Measurements from ENCODE around the gene CYP11A1.
A peak's percentile ranks its signal among the peaks of the same experiment; 100 is the strongest.

The CYP11A1 gene

DNA sequence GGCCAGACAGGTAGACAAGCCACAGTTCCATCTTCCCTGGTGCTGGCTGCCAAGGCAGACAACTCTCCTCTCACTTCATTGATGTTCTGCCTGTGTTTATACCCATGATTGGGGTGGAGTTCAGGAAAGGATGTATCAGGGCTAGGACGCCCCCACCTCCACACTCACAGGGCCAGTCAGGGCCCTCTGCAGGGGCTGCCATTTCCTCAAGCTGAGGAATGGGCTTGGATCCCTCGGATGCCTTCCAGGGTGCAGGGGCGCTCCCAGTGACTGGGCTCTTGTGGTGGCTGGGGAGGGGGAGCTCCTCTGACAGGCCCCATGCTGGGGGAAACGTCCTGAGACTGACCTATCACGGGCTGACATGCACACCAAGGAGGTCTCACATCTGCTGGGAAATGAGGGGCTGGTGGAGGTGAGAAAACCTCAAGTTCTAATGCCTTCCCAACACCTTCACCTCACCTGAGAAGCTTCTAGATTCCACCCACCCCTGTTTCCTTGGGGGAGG lies 34.9 kb upstream of the CYP11A1 start:
- DNase-seq (ENCODE audit: insufficient read length, low spot score) (no peak), FAIRE-seq (peak; percentile 13)
- TF ChIP-seq POLR2AphosphoS5 (IDR thresholded peaks at IDR 0.05; ENCODE audit: low read depth, low read length) (no peak), POU2F2 (IDR thresholded peaks at IDR 0.05; ENCODE audit: low read depth, low read length) (no peak), SPI1 (IDR thresholded peaks at IDR 0.05; ENCODE audit: low read depth, low read length) (no peak), TAF1 (IDR thresholded peaks at IDR 0.05; ENCODE audit: low read depth, low read length) (no peak), POLR2A (IDR thresholded peaks at IDR 0.05; ENCODE audit: low read depth, low read length) (no peak; the same call in 1 of the 2 replicates), PAX5 (IDR thresholded peaks at IDR 0.05; ENCODE audit: insufficient read depth, low read length, severe bottlenecking) (no peak)

DNA sequence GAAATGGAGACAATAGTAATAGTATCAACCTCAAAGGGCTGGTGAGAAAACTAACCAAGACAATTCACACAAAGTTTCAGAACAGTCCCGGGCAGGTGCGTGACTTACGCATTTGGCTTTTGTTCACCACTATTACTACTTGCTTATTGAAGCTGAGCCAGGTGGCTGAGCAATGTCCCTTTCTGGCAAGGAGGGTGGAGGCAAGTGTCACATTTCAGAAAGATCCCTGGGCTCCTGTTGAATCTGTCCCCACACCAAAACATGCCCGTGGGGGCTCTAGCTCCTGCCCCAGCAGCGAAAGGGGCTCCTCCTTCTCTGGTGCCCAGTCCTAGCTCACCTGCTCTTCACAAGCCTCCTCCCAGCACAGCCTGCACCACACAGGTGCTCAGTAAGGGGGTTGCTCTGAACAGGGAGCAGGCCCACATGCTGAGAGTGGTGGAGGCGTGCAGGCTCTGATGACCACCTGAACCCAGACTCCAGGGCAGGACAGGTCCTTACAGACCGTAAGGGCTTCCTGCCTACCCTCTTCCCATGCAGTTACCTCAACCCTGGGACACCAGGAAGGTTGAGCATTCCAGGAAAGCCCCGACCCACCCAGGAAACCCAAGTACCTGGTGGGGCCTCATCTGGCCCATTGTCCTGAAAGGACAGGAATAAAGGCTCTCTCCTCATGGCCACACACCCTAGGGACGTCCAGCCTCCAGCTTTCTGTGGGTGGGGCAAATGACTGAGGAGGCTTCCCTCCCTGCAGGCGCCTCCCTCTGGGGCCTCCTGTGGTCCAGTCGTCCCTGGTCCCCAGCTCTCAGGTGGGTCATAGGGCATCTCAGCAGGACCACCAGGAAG lies 33.7 kb upstream of the CYP11A1 start:
- FAIRE-seq (peak; percentile 84), DNase-seq (ENCODE audit: insufficient read length, low spot score) (no peak)
- 0 out of 2 replicates have a peak, but pooled peaks have one; percentile 5 for TF ChIP-seq POU2F2 (IDR thresholded peaks at IDR 0.05; ENCODE audit: low read depth, low read length)
- TF ChIP-seq PAX5 (IDR thresholded peaks at IDR 0.05; ENCODE audit: insufficient read depth, low read length, severe bottlenecking) = peak; percentile 63
- peak; percentile 81 for TF ChIP-seq POLR2AphosphoS5 (IDR thresholded peaks at IDR 0.05; ENCODE audit: low read depth, low read length)
- no peak for TF ChIP-seq TAF1 (IDR thresholded peaks at IDR 0.05; ENCODE audit: low read depth, low read length)

DNA sequence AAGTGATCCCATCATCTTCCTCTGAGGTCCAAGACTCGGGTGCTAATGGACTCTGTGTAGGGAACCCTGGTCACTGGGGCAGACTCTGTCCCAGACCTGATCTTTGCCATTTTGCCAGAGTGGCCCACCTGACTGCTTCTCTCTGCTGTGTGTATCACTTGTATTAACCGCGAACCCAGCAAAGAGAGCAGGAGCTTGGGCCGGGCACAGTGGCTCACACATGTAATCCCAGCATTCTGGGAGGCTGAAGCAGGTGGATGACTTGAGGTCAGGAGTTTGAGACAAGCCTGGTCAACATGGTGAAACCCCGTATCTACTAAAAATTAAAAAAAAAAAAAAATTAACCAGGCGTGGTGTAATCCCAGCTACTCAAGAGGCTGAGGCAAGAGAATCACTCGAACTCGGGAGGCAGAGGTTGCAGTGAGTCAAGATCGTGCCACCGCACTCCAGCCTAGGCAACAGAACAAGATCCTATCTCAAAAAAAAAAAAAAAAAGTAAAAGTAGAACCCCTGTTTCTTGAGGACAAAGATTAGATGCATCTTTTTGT lies 32.9 kb upstream of the CYP11A1 start:
- TF ChIP-seq TAF1 (IDR thresholded peaks at IDR 0.05; ENCODE audit: low read depth, low read length) = no peak; the same call in 1 of the 2 replicates
- TF ChIP-seq POU2F2 (IDR thresholded peaks at IDR 0.05; ENCODE audit: low read depth, low read length) = no peak
- TF ChIP-seq POLR2AphosphoS5 (IDR thresholded peaks at IDR 0.05; ENCODE audit: low read depth, low read length) = no peak; the same call in 1 of the 2 replicates
- no peak for TF ChIP-seq POLR2A (IDR thresholded peaks at IDR 0.05; ENCODE audit: low read depth, low read length)
- no peak for TF ChIP-seq SPI1 (IDR thresholded peaks at IDR 0.05; ENCODE audit: low read depth, low read length)
- TF ChIP-seq PAX5 (IDR thresholded peaks at IDR 0.05; ENCODE audit: insufficient read depth, low read length, severe bottlenecking) = no peak
- DNase-seq (ENCODE audit: insufficient read length, low spot score) (no peak), FAIRE-seq (no peak)

DNA sequence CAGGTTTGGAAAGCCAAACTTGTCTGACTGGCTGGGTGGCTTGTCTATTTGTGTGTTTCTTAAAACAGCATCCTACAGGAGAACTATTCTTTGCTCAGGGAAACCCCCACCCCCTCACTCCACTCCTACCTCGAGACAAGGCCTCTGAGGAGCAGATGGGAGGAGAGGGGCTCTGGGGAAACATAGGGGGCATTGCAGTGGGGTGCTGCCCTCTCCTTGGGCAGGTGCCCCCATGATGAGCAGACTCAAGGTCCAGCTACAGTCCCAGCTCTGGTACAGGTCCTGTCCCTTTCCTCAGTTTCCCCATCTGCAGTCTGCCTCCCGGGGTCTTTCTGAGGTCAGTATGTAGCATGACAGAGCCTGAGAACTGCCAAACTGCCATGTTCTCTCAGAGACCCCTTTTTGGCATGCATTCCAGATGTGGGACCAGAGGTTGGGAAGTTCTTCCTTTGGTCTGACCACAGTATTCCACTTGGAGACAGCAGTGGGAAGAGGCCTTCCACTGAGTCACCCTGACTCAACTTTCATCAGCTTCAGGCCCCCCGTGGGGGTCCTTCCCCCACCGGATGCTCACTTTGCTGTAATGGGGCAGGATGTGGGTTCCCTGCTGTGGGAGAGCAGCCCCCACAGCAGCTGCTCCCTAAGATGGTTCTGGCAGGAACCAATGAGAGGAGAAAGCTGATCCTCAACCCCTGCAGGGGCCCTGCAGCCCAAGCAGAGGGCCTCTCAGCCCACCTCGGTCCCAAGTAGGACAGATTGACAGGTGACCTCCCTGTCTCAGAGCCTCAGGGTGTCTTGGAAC lies 32.3 kb upstream of the CYP11A1 start:
- no peak for DNase-seq (ENCODE audit: insufficient read length, low spot score)
- peak; percentile 15 for TF ChIP-seq PAX5 (IDR thresholded peaks at IDR 0.05; ENCODE audit: insufficient read depth, low read length, severe bottlenecking)
- peak; percentile 87 for TF ChIP-seq POLR2A (IDR thresholded peaks at IDR 0.05; ENCODE audit: low read depth, low read length)
- peak; percentile 71 for TF ChIP-seq TAF1 (IDR thresholded peaks at IDR 0.05; ENCODE audit: low read depth, low read length)
- TF ChIP-seq POLR2AphosphoS5 (IDR thresholded peaks at IDR 0.05; ENCODE audit: low read depth, low read length) = peak; percentile 81
- 0 out of 2 replicates have a peak, but pooled peaks have one; percentile 0 for TF ChIP-seq SPI1 (IDR thresholded peaks at IDR 0.05; ENCODE audit: low read depth, low read length)
- TF ChIP-seq POU2F2 (IDR thresholded peaks at IDR 0.05; ENCODE audit: low read depth, low read length) = peak; percentile 83
- FAIRE-seq = peak; percentile 80

DNA sequence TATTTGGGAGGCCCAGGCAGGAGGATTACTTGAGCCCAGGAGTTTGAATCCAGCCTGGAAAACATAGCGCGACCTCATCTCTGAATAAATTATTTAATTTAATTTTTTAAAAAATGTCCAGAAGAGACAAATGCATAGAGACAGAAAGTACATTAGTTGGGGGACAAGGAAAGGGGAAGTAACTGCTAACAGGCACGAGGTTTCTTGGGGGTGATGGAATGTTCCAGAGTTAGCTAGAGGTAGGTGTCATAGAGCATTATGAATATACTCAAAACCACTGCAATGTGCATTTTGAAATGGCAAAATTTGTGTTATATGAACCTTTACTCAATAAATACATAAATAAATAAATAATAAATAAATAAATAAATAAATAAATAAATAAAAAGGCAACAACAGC lies 31.7 kb upstream of the CYP11A1 start:
- no peak for TF ChIP-seq POLR2AphosphoS5 (IDR thresholded peaks at IDR 0.05; ENCODE audit: low read depth, low read length)
- no peak for TF ChIP-seq PAX5 (IDR thresholded peaks at IDR 0.05; ENCODE audit: insufficient read depth, low read length, severe bottlenecking)
- peak; percentile 26; the same call in 1 of the 2 replicates for TF ChIP-seq SPI1 (IDR thresholded peaks at IDR 0.05; ENCODE audit: low read depth, low read length)
- FAIRE-seq (no peak), DNase-seq (ENCODE audit: insufficient read length, low spot score) (no peak)

DNA sequence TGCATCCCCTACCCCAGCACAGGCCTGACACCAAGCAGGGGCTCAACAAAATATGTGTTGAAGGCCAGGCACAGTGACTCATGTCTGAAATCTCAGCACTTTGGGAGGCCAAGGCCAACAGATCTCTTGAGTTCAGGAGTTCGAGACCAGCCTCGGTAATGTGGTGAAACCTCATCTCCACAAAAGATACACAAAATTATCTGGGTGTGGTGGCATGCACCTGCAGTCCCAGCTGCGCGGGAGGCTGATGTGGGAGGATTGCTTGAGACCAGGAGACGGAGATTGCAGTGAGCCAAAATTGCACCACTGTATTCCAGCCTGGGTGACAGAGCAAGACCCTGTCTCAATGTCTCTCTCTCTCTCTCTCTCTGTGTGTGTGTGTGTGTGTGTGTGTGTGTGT lies 30.7 kb upstream of the CYP11A1 start:
- FAIRE-seq (no peak), DNase-seq (ENCODE audit: insufficient read length, low spot score) (no peak)

DNA sequence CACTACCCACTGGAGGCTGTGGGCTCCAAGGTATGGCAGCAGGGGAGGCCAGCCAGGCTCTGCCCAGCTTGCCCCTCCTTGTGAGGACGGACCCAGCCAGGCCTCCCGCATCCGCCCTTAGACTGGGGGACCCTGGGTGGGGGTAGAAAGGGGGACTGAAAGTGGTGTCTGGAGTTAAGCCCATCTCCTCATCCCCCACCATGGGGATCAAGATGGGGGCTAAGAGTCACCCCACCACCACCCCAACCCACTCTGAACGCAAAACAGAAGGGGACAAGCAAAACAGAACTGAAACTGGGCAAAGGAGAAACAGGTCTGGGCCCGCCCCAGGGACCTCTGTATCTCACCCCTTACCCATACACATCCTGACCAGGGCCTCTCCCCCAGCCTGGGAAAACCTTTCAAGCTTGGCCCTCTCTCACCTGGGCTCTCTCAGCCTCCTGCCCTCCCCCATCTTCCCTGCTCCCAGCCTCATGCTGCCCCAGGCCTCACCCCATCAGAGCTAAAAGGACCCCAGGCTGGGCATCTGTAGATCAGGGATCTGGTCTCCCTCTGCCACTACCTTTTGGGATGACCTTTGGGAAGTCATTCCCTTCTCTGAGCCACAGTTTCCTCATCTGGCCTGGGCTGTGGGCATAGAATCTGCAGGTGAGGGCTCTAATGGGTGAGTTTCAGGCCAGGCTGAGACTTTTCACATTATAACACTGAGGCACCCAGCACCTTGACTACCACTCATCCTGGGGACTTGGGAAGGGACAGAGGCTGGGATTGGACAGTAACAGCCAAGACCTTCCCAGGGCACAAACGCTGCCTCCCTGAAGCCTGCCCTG lies 30.0 kb upstream of the CYP11A1 start:
- no peak for DNase-seq (ENCODE audit: insufficient read length, low spot score)
- FAIRE-seq = no peak
- TF ChIP-seq PAX5 (IDR thresholded peaks at IDR 0.05; ENCODE audit: insufficient read depth, low read length, severe bottlenecking) = peak; percentile 57
- peak; percentile 61; the same call in 1 of the 2 replicates for TF ChIP-seq POU2F2 (IDR thresholded peaks at IDR 0.05; ENCODE audit: low read depth, low read length)
- TF ChIP-seq SPI1 (IDR thresholded peaks at IDR 0.05; ENCODE audit: low read depth, low read length) = peak; percentile 91
- no peak; the same call in 1 of the 2 replicates for TF ChIP-seq POLR2AphosphoS5 (IDR thresholded peaks at IDR 0.05; ENCODE audit: low read depth, low read length)
- TF ChIP-seq TAF1 (IDR thresholded peaks at IDR 0.05; ENCODE audit: low read depth, low read length) = no peak
- no peak; the same call in 1 of the 2 replicates for TF ChIP-seq POLR2A (IDR thresholded peaks at IDR 0.05; ENCODE audit: low read depth, low read length)

More for the DNA sequence above, 30.7 kb upstream of the CYP11A1 start:
- no peak for TF ChIP-seq TAF1 (IDR thresholded peaks at IDR 0.05; ENCODE audit: low read depth, low read length)
- TF ChIP-seq SPI1 (IDR thresholded peaks at IDR 0.05; ENCODE audit: low read depth, low read length) = no peak
- no peak for TF ChIP-seq POLR2A (IDR thresholded peaks at IDR 0.05; ENCODE audit: low read depth, low read length)
- TF ChIP-seq POU2F2 (IDR thresholded peaks at IDR 0.05; ENCODE audit: low read depth, low read length) = no peak
- TF ChIP-seq POLR2AphosphoS5 (IDR thresholded peaks at IDR 0.05; ENCODE audit: low read depth, low read length) = no peak
- TF ChIP-seq PAX5 (IDR thresholded peaks at IDR 0.05; ENCODE audit: insufficient read depth, low read length, severe bottlenecking) = no peak
